GM12878 (cell line): ENCODE measurements around the gene BCKDHA. TPM values are rescaled to one million over a fixed set of nuclear protein-coding genes. Genes with fewer than 3 reads are reported as not detected.

Experiments used
- ATAC-seq: fragments of 200-7000 bp; cut with Tn5 transposase; 3 replicates; pipeline ENCODE4 v1.9.1; 2020; ENCODE audit warnings: mild to moderate bottlenecking, moderate library complexity
- BruUV-seq: library from RNA; stranded (reverse); fragments of 400-500 nt; replicated peaks from 2 replicates; lab custom pipeline; 2021; lab: Mats Ljungman, UMichigan
- CTCF ChIA-PET: fragments of 300-600 bp; sonication (Branson Sonifier 250); formaldehyde crosslinking; extraction: SDS; loops from one replicate; lab custom pipeline; 2021; ENCODE audit warnings: inconsistent platforms; lab: Yijun Ruan, JAX
- POLR2A ChIA-PET: fragments of 350-600 bp; formaldehyde crosslinking; extraction: SDS; loops from one replicate; lab custom pipeline; 2021; ENCODE audit warnings: inconsistent platforms; lab: Charles Lee
- RAD21 ChIA-PET: fragments of 300-600 bp; sonication (Branson Sonifier 250); formaldehyde crosslinking; loops from one replicate; lab custom pipeline; 2023; ENCODE audit warnings: antibody characterized with exemption; ENCODE audit not compliant: unreplicated experiment; lab: Charles Lee
- SMC1A ChIA-PET: fragments of 300-600 bp; sonication (Branson Sonifier 250); formaldehyde crosslinking; loops from one replicate; lab custom pipeline; 2023; ENCODE audit not compliant: unreplicated experiment, uncharacterized antibody; lab: Charles Lee
- DNase-seq: peaks from one replicate; pipeline ENCODE4 v3.0.0-alpha.2; 2011; ENCODE audit warnings: low read depth, low spot score
- FAIRE-seq: peaks from 3 replicates; lab custom pipeline; 2011; peaks lifted over from hg19 to GRCh38; lab: Jason Lieb, UNC
- H2AFZ ChIP-seq: 2 replicates; pipeline ENCODE4 v1.6.0; 2011; ENCODE audit warnings: low read depth, low read length, control low read depth; ENCODE audit not compliant: control insufficient read depth
- H3K27ac ChIP-seq: 2 replicates; pipeline ENCODE4 v1.5.1; 2011; ENCODE audit warnings: control low read depth; ENCODE audit not compliant: control insufficient read depth, insufficient read depth
- H3K27me3 ChIP-seq, 2 experiments: replicated peaks in 1 of 2; 2 replicates each; pipeline versions ENCODE4 v1.6.0 to v1.6.1; 2011; ENCODE audit warnings: low read length in 1 of 2; ENCODE audit not compliant: control insufficient read depth in 2 of 2, insufficient read depth in 2 of 2
- H3K36me3 ChIP-seq, 2 experiments: 2 replicates each; pipeline ENCODE4 v1.5.1; 2011; ENCODE audit warnings: low read length in 1 of 2; ENCODE audit not compliant: control insufficient read depth in 2 of 2, insufficient read depth in 2 of 2
- H3K4me1 ChIP-seq: 2 replicates; pipeline ENCODE4 v1.6.1; 2011; ENCODE audit warnings: mild to moderate bottlenecking, low read length, moderate library complexity, mixed read lengths; ENCODE audit not compliant: control insufficient read depth, insufficient read depth
- H3K4me2 ChIP-seq: 2 replicates; pipeline ENCODE4 v1.6.0; 2011; ENCODE audit warnings: control low read depth; ENCODE audit not compliant: control insufficient read depth, insufficient read depth
- H3K4me3 ChIP-seq: fragments of 200-600 bp; sonication (generic); 2 replicates; pipeline ENCODE4 v1.5.1; 2016
- H3K79me2 ChIP-seq: 2 replicates; pipeline ENCODE4 v1.6.0; 2011; ENCODE audit warnings: low read length; ENCODE audit not compliant: control insufficient read depth, insufficient read depth
- H3K9ac ChIP-seq: 2 replicates; pipeline ENCODE4 v1.8.0; 2011; ENCODE audit warnings: low read length, control low read depth, mixed read lengths; ENCODE audit not compliant: control insufficient read depth, insufficient read depth
- H3K9me3 ChIP-seq: replicated peaks from 3 replicates; pipeline ENCODE4 v1.5.1; 2011; ENCODE audit warnings: mild to moderate bottlenecking, low read length; ENCODE audit not compliant: control insufficient read depth, insufficient read depth
- H4K20me1 ChIP-seq: 2 replicates; pipeline ENCODE4 v1.6.0; 2011; ENCODE audit not compliant: control insufficient read depth, insufficient read depth
- BMI1 ChIP-seq: fragments of 450-650 bp; IDR thresholded peaks from 2 replicates; pipeline ENCODE4 v1.6.1; 2016; ENCODE audit warnings: mild to moderate bottlenecking, moderate library complexity, borderline replicate concordance
- BRCA1 ChIP-seq: IDR thresholded peaks from 2 replicates; pipeline ENCODE4 v1.6.1; 2011; ENCODE audit warnings: low read depth, low read length, improper control_type of control experiment
- EP300 ChIP-seq, 2 experiments: fragments of 150-350 bp in 1 of 2; IDR thresholded peaks; 2 replicates each; pipeline ENCODE4 v1.6.1; 2011 to 2012; ENCODE audit warnings: low read depth in 2 of 2, low read length in 2 of 2, borderline replicate concordance in 1 of 2, improper control_type of control experiment in 1 of 2, inconsistent platforms in 1 of 2; ENCODE audit not compliant: control insufficient read depth in 1 of 2
- KDM1A ChIP-seq: fragments of 200-600 bp; sonication (generic); IDR thresholded peaks from 2 replicates; pipeline ENCODE4 v1.6.1; 2016; ENCODE audit warnings: borderline replicate concordance
- MEF2A ChIP-seq: IDR thresholded peaks from 2 replicates; pipeline ENCODE4 v1.6.1; 2011; ENCODE audit warnings: low read depth, mild to moderate bottlenecking, low read length, moderate library complexity; ENCODE audit not compliant: insufficient read depth
- MXI1 ChIP-seq: fragments of 150-350 bp; IDR thresholded peaks from 2 replicates; pipeline ENCODE4 v1.6.1; 2011; ENCODE audit warnings: low read depth, mild to moderate bottlenecking, inconsistent platforms, low read length, improper control_type of control experiment
- NFXL1 ChIP-seq: fragments of 450-650 bp; IDR thresholded peaks from 2 replicates; pipeline ENCODE4 v1.6.1; 2017; ENCODE audit warnings: antibody characterized with exemption, mild to moderate bottlenecking, borderline replicate concordance
- NR2F1 ChIP-seq: fragments of 450-650 bp; conservative IDR thresholded peaks from 2 replicates; pipeline ENCODE4 v1.6.1; 2017; ENCODE audit warnings: mild to moderate bottlenecking
- POLR2AphosphoS5 ChIP-seq: IDR thresholded peaks from 2 replicates; pipeline ENCODE4 v1.6.1; 2011; ENCODE audit warnings: mild to moderate bottlenecking, low read length, inconsistent platforms
- ZNF274 ChIP-seq: IDR thresholded peaks from one replicate; pipeline ENCODE4 v1.8.0; 2011; ENCODE audit not compliant: insufficient read length, insufficient read depth
- WGBS: methylation state at CpG from one replicate; pipeline ENCODE4 v1.1.6; 2016; ENCODE audit warnings: low lambda C conversion rate; ENCODE audit not compliant: insufficient replicate concordance, insufficient coverage; ENCODE audit errors: missing lambda C conversion rate; 5-methylcytosine and 5-hydroxymethylcytosine counted together
- in situ Hi-C: fragments of 300-500 bp; cut with MboI; formaldehyde crosslinking; loops from 9 replicates; pipeline ENCODE4 v1.14.3; 2018; ENCODE audit warnings: mixed read lengths
- intact Hi-C: fragments of 100-400 bp; cut with micrococcal nuclease; formaldehyde crosslinking; loops from one replicate; pipeline ENCODE4 v1.14.2; 2022; ENCODE audit not compliant: unreplicated experiment
- polyA plus RNA-seq, 11 experiments: library from polyadenylated mRNA; depleted of rRNA in 4 of 11; unstranded in 6 of 11; stranded (reverse) in 5 of 11; fragments of >200 nt; fragmentation: Nextera tagmentation in 4 of 11; fragmentation: Illumina TruSeq in 1 of 11; extraction: Ambion mirVana in 4 of 11; extraction: Trizol in 1 of 11; gene quantifications; 1 replicate in 1 of 11; 2 replicates in 10 of 11; pipeline versions ENCODE4 v1.2.1 to v1.2.3, GENCODE V29; 2011 to 2016; ENCODE audit warnings: inconsistent platforms in 2 of 11, missing spikeins in 2 of 11, low read depth in 1 of 11
- total RNA-seq, 4 experiments: library from RNA; depleted of rRNA in 3 of 4; stranded (reverse); fragments of >200 nt in 3 of 4; fragmentation: Illumina TruSeq in 1 of 4; extraction: Trizol in 1 of 4; gene quantifications; 2 replicates each; pipeline versions ENCODE4 v1.2.1 to v1.2.3, GENCODE V29; 2013 to 2021
- TF ChIP-seq, protein P1 (sequence below): fragments of 450-650 bp; IDR thresholded peaks from 2 replicates; pipeline ENCODE4 v1.6.1; 2018; ENCODE audit warnings: mild to moderate bottlenecking, low read depth, moderate library complexity; ENCODE audit not compliant: partially characterized antibody
- TF ChIP-seq, protein P2 (sequence below): fragments of 450-650 bp; IDR thresholded peaks from 2 replicates; pipeline ENCODE4 v1.6.1; 2014; ENCODE audit warnings: mild to moderate bottlenecking
- TF ChIP-seq, protein P3 (sequence below): fragments of 450-650 bp; IDR thresholded peaks from 2 replicates; pipeline ENCODE4 v1.6.1; 2017; ENCODE audit warnings: borderline replicate concordance
- TF ChIP-seq, protein P4 (sequence below): IDR thresholded peaks from 2 replicates; pipeline ENCODE4 v1.6.1; 2012; ENCODE audit warnings: low read depth, low read length, improper control_type of control experiment

The BCKDHA gene
- total and polyA plus RNA-seq, 10 of the 15 experiments (the other 5 are each of a cell fraction or from before 2014, with no cell fraction given), result 9.9 to 107 (median 46.4) TPM

DNA sequence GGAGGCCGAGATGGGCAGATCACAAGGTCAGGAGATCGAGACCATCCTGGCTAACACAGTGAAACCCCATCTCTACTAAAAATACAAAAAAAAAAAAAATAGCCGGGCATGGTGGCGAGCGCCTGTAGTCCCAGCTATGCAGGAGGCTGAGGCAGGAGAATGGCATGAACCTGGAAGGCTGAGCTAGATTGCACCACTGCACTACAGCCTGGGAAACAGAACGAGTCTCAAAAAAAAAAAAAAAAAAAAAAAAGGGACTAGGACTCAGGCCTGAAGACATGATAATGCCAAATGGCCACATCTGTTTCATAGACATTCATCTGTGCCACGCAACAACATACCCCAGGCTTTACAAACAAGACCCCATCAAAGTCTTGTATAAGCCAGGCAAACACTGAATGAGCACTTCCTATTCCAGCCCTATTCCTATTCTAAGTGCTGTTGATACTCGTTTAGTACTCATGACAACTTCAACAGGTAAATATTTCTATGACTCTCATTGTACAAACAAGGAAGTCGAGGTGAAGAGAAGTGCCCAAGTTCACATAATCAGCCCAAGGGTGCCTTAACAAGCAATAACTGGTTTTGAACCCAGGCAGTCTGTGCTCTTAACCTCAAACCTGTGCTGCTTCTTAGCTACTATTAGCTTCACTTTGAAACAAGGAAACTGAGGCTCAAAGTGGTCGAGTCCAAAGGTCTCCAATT, 35.3 kb upstream of the BCKDHA start:
- no peaks in the 10 kb centered on the region for H4K20me1 ChIP-seq
- H3K4me3 ChIP-seq, result no peak overlapping the region
- POLR2A ChIA-PET, result interaction anchor here (0.6 to 1.7 kb wide), 2 partner anchors 33 to 190 kb away, joined by 5 read pairs; no protein-coding TSS in a partner anchor
- H3K27ac ChIP-seq, result no peak overlapping the region
- no peaks in the 10 kb centered on the region for H3K36me3 ChIP-seq
- RAD21 ChIA-PET, result interaction anchor here (0.6 to 4.3 kb wide), 2 partner anchors 10 to 74 kb away, joined by 3 to 41 read pairs; partner anchors contain the start of gene TGFB1
- H2AFZ ChIP-seq, result no peak overlapping the region
- peaks cover 18% of the 10 kb centered on the region for H3K4me1 ChIP-seq
- SMC1A ChIA-PET, result interaction anchor here (1.4 to 4.7 kb wide), 2 partner anchors 14 to 16 kb away, joined by 3 to 24 read pairs; partner anchors contain the start of gene TMEM91
- 27% methylated on average over 4 of the region's 10 CpGs for WGBS
- FAIRE-seq (no peak), DNase-seq (no peak), ATAC-seq (no peak)
- no peaks in the 10 kb centered on the region for H3K27me3 ChIP-seq
- BruUV-seq, result no TSS peak
- H3K9me3 ChIP-seq, result no peaks in the 10 kb centered on the region
- in situ Hi-C loops (no loop called here), intact Hi-C loops (no loop called here)
- H3K79me2 ChIP-seq, result peaks cover 22% of the 10 kb centered on the region
- peak overlapping the region; percentile 73 for H3K4me2 ChIP-seq
- no peak overlapping the region for H3K9ac ChIP-seq
- CTCF ChIA-PET, result interaction anchor here (0.6 to 9.3 kb wide), 5 partner anchors 9 to 100 kb away, joined by 3 to 91 read pairs (median 4); partner anchors contain the start of gene TGFB1
- no peak for TF ChIP-seq KDM1A
- no peak for TF ChIP-seq MXI1
- TF ChIP-seq NFXL1, result no peak
- no peak for TF ChIP-seq NR2F1
- no peak for TF ChIP-seq MEF2A
- no peak for TF ChIP-seq POLR2AphosphoS5
- TF ChIP-seq BMI1, result no peak
- TF ChIP-seq, protein P1, sequence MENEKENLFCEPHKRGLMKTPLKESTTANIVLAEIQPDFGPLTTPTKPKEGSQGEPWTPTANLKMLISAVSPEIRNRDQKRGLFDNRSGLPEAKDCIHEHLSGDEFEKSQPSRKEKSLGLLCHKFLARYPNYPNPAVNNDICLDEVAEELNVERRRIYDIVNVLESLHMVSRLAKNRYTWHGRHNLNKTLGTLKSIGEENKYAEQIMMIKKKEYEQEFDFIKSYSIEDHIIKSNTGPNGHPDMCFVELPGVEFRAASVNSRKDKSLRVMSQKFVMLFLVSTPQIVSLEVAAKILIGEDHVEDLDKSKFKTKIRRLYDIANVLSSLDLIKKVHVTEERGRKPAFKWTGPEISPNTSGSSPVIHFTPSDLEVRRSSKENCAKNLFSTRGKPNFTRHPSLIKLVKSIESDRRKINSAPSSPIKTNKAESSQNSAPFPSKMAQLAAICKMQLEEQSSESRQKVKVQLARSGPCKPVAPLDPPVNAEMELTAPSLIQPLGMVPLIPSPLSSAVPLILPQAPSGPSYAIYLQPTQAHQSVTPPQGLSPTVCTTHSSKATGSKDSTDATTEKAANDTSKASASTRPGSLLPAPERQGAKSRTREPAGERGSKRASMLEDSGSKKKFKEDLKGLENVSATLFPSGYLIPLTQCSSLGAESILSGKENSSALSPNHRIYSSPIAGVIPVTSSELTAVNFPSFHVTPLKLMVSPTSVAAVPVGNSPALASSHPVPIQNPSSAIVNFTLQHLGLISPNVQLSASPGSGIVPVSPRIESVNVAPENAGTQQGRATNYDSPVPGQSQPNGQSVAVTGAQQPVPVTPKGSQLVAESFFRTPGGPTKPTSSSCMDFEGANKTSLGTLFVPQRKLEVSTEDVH, result no peak
- TF ChIP-seq, protein P2, sequence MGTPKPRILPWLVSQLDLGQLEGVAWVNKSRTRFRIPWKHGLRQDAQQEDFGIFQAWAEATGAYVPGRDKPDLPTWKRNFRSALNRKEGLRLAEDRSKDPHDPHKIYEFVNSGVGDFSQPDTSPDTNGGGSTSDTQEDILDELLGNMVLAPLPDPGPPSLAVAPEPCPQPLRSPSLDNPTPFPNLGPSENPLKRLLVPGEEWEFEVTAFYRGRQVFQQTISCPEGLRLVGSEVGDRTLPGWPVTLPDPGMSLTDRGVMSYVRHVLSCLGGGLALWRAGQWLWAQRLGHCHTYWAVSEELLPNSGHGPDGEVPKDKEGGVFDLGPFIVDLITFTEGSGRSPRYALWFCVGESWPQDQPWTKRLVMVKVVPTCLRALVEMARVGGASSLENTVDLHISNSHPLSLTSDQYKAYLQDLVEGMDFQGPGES, result no peak
- no peak for TF ChIP-seq BRCA1
- TF ChIP-seq, protein P3, sequence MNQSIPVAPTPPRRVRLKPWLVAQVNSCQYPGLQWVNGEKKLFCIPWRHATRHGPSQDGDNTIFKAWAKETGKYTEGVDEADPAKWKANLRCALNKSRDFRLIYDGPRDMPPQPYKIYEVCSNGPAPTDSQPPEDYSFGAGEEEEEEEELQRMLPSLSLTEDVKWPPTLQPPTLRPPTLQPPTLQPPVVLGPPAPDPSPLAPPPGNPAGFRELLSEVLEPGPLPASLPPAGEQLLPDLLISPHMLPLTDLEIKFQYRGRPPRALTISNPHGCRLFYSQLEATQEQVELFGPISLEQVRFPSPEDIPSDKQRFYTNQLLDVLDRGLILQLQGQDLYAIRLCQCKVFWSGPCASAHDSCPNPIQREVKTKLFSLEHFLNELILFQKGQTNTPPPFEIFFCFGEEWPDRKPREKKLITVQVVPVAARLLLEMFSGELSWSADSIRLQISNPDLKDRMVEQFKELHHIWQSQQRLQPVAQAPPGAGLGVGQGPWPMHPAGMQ, result no peak
- TF ChIP-seq, protein P4, sequence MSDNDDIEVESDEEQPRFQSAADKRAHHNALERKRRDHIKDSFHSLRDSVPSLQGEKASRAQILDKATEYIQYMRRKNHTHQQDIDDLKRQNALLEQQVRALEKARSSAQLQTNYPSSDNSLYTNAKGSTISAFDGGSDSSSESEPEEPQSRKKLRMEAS, result no peak
- TF ChIP-seq EP300 (IDR thresholded peaks at IDR 0.05; ENCODE audit: borderline replicate concordance in 1 of 2, control insufficient read depth in 1 of 2, low read depth in 2 of 2, low read length in 2 of 2), result no peak
- no peak for TF ChIP-seq ZNF274
